Stimulated activated CD4-positive, alpha-beta T cell treated with anti-CD3 and anti-CD28 coated beads, Interleukin-4, amount 100 ng/mL, for 4 hours (primary cell): ENCODE data around the gene MTURN.

ENCODE experiments used
- DNase-seq, 2 experiments: peaks; one replicate each; pipeline ENCODE4 v3.0.0-alpha.2; 2020

MTURN gene

GRCh38 chr7:30162622-30163124, 27.9 kb downstream of the MTURN start:
- no peak for DNase-seq

- no peak for DNase-seq
Measured at GRCh38 chr7:30163231-30163894, 28.6 kb downstream of the MTURN start.

DNA sequence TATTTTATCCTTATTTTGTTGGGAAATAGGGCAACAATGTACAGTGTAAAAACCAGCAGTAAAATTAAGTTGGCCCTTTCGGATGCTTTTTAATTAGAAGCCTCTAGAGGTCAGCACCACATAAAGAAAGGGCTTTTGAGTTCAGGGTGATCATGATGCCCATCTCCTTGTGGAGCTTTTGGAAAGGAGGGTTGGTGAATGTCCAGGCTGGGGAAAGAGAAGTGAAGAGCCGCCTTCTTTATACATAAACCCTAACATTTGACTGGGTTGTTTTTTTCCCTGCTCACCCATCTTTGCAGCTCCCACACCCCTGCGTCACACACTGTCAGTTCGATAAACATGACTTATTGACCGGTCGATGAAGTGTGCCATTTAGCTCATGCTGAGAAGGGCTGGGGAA, 29.8 kb downstream of the MTURN start:
- DNase-seq, result no peak

- no peak for DNase-seq
Measured at GRCh38 chr7:30165590-30165989, 30.8 kb downstream of the MTURN start.

DNA sequence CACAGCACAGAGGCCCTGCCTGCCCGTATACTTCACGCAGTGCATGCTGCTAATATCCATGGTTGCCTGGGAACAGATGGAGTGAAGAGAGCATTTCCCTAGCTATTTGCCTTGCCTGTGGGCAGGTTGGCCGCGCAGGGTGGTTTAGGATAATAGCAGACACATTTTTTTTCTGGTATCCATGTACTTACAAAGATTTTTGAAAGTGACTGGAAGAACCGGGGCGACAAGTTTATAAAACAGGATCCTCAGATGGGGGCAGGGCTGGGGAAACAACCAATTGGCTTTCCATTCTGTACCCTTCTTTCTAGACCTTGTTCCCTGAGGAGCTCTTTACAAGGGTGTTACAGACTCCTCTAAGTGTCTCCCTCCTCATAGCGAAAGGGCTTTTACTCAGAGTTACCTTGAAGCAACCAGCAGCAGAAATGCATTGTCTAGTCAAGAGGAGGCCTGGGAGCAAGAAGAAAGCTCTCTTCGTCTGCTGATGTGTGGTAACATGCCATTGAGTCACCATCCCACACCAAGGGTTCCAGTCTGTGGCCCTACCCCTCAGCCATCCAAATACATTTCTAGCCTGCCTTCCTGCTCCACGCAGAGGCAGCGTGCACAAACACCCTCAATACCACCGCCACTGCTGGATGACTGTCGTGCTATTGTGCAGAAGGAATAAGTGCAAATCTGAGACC, 31.5 kb downstream of the MTURN start:
- no peak for DNase-seq

DNA sequence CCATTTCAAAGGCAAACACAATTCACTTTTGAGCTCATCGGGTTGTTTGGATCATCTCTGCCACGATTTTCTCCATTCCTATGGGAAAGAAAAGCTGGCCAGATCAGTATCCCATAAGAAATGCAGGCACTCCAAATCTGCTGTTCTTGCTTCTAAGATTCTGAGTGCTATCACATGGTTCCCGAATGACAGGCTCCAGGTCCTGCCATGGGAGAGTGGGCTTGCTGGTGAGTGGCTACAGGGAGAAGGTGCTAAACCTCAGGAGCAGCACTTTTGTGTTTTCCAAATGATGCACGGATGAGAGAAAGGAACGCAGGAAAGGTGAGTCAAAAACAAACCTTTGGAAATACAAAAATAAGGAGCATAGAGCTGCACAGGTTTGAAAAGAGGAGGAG, 32.1 kb downstream of the MTURN start:
- DNase-seq, result no peak

DNA sequence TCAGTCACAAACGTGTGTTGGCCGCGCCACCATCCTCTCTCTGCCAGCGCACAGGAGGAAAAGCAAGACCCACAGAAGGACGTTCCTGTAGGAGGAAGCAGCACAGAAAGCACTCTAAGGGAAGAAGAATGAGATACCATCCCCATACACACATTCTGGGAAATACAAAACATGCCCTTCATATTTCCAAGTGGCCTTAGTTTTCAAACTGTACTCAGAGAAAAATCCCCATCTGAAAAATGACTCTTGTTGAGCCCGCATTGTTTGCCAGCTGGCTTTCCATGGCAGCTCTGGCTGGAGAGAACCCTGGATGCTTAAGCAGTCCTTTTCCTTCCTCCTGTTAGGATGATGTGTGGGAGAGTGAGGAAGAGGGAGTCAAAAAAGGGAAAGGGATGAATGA, 33.1 kb downstream of the MTURN start:
- DNase-seq, result no peak

- no peak for DNase-seq
Measured at GRCh38 chr7:30168835-30169573, 34.2 kb downstream of the MTURN start.

GRCh38 chr7:30169579-30169978, 34.8 kb downstream of the MTURN start:
- no peak for DNase-seq

GRCh38 chr7:30170476-30171205, 35.9 kb downstream of the MTURN start:
- DNase-seq, result no peak

DNA sequence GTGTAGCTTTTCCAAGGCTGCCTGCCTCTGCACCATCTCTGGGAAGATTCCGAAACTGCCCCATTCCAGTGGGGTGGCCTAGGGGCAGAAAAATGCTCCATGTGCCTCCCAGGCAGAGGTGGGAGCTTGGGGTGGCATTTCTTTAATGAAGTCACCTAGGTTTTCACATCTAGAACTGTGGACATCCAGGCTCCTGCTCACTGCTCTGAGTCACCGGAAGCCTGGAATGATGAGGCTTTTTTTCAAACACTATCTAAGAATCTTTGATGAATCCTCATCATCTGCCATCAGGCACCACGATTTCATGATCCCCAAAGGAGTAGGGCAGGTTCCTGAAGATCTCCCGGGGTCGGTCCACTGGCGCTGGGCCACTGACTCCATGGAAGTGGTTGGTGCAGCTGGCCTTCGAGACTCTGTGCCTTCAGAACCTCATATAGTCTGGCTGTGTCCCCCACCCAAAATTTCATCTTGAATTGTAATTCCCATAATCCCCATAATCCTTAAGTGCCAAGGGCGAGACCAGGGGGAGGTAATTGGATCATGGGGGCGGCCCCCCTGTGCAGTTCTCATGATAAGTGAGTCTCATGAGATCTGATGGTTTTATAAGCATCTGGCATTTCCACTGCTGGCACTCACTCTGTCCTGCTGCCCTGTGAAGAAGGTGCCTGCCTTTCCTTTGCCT, 37.1 kb downstream of the MTURN start:
- DNase-seq, result no peak

- DNase-seq, result no peak
Measured at GRCh38 chr7:30172451-30172850, 37.7 kb downstream of the MTURN start.

GRCh38 chr7:30173058-30173897, 38.5 kb downstream of the MTURN start:
- DNase-seq, result no peak

DNA sequence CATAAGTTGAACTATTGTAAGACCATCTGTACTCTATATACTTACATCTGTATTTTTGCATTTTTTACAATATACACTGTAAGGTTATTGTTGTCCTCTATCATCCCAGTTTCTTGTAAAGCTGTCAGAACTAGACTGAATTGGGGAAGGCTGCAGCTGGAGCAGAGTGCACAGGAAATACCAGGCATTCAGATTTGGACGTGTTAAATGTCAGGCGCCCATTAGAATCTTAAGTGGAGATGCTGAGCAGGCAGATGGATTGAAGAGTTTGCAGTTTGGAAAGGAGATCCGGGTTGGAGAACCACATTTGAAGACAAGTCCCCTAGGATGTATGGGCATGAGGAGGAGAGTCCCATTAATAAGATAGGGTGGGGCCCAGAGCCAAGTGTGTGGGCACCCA, 40.4 kb downstream of the MTURN start:
- DNase-seq, result no peak

GRCh38 chr7:30175636-30176147, 40.9 kb downstream of the MTURN start:
- no peak for DNase-seq

- no peak for DNase-seq
Measured at GRCh38 chr7:30176463-30177109, 41.8 kb downstream of the MTURN start.

GRCh38 chr7:30177186-30177585, 42.4 kb downstream of the MTURN start:
- DNase-seq, result no peak

GRCh38 chr7:30177965-30178364, 43.2 kb downstream of the MTURN start:
- no peak for DNase-seq

GRCh38 chr7:30178748-30179436, 44.1 kb downstream of the MTURN start:
- no peak for DNase-seq

DNA sequence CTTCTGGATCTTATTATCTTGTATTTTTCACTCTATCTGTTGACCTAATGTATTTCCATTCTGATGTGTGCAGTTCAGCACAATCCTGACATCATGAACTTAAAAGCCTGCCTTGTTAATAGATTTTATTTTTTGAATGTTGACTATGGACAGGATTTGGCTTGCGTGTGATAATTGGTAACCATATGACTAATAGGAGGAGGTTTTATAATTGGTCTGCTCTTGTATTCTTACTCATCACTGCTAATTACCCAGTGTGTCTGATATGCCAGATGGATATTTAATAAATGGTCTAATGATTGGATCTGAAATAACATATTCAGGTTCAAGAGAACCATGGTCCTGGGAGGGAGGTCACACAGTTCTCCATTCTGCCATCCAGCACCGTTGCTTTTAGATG, 45.9 kb downstream of the MTURN start:
- no peak for DNase-seq
